ENCODE data around the gene LARP1B. TPM values are rescaled to one million over a fixed set of nuclear protein-coding genes. Genes with fewer than 3 reads are reported as not detected.
"Not testable (repeated sequence)": the region's sequence is repeated elsewhere in the genome, so short reads cannot be mapped to it uniquely, and the experiment has no call there.

LARP1B gene
- total RNA-seq, 1 experiment from 2014 or later: 20.7 TPM

DNA sequence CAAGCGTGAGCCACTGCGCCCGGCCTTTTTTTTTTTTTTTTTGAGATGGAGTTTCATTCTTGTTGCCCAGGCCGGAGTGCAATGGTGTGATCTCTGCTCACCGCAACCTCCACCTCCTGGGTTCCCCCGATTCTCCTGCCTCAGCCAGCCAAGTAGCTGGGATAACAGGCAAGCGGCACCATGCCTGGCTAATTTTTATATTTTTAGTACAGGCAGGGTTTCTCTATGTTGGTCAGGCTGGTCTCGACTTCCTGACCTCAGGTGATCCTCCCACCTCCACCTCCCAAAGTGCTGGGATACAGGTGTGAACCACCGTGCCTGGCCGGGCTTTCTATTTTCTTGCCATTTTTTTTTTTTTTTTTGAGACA is 5.3 kb downstream of the LARP1B start:
- DNase-seq; H3K27me3 ChIP-seq (ENCODE audit: control insufficient read depth, insufficient read depth, low read length); H3K4me3 ChIP-seq (ENCODE audit: insufficient read depth, low read depth, low read length); H3K36me3 ChIP-seq (replicated peaks; ENCODE audit: control insufficient read depth, insufficient read depth, low read length): not testable (repeated sequence)

- peak; percentile 56 for DNase-seq
- Histone ChIP-seq H3K4me3 (ENCODE audit: insufficient read depth, low read depth, low read length) (no peak overlapping the region), H3K27me3 (ENCODE audit: control insufficient read depth, insufficient read depth, low read length) (no peaks in the 10 kb centered on the region), H3K36me3 (replicated peaks; ENCODE audit: control insufficient read depth, insufficient read depth, low read length) (no peaks in the 10 kb centered on the region)
These were observed 7.8 kb downstream of the LARP1B start for GRCh38 chr4:128068918-128069317.

DNA sequence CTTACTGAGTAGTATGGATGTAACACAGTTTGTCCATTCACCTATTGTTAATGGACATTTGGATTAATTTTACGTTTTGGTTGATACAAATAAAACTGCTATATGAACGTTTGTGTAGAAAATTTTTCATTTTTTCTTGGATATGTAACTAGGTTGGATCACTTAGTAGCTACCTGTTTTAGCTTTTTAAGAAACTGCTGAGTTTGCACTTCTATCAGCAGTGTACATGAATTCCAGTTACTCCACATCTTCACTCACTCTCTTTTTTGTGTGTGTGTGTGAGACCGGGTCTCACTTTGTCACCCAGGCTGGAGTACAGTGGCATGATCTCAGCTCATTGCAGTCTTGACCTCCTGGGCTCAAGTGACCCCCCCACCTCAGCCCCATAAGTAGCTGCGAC is 15.4 kb downstream of the LARP1B start:
- H3K27me3 ChIP-seq (ENCODE audit: control insufficient read depth, insufficient read depth, low read length): no peaks in the 10 kb centered on the region
- no peak overlapping the region for H3K4me3 ChIP-seq (ENCODE audit: insufficient read depth, low read depth, low read length)
- peaks cover 6% of the 10 kb centered on the region for H3K36me3 ChIP-seq (replicated peaks; ENCODE audit: control insufficient read depth, insufficient read depth, low read length)
- no peak for DNase-seq

GRCh38 chr4:128095293-128095692 is 34.2 kb downstream of the LARP1B start:
- H3K27me3 ChIP-seq (ENCODE audit: control insufficient read depth, insufficient read depth, low read length); DNase-seq; H3K36me3 ChIP-seq (replicated peaks; ENCODE audit: control insufficient read depth, insufficient read depth, low read length); H3K4me3 ChIP-seq (ENCODE audit: insufficient read depth, low read depth, low read length): not testable (repeated sequence)

GRCh38 chr4:128107766-128108165 is 46.7 kb downstream of the LARP1B start:
- H3K27me3 ChIP-seq (ENCODE audit: control insufficient read depth, insufficient read depth, low read length): no peaks in the 10 kb centered on the region
- H3K4me3 ChIP-seq (ENCODE audit: insufficient read depth, low read depth, low read length): no peak overlapping the region
- H3K36me3 ChIP-seq (replicated peaks; ENCODE audit: control insufficient read depth, insufficient read depth, low read length): peaks cover 6% of the 10 kb centered on the region
- DNase-seq: no peak

DNA sequence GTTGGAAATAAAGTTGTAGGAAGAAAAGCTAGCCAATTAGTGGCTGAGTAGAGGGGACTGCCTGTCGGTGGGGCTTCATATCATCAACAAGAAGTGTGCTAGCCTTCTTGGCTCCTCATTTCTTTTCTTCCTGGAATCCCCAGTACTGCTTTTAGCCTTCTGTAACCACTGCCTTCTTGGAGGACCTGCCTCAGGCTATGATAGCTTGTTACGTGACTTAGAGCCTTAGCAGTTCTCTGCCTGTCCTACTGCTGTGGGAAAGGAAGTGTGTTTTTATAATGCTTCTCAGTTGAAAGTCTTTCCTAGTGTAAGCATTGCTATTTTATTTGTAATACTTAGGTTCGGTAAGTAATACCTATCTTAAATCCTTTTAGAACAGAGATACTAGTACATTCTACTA is 61.9 kb downstream of the LARP1B start:
- Histone ChIP-seq H3K36me3 (replicated peaks; ENCODE audit: control insufficient read depth, insufficient read depth, low read length) (no peaks in the 10 kb centered on the region; the same call in 1 of the 2 replicates), H3K4me3 (ENCODE audit: insufficient read depth, low read depth, low read length) (no peak overlapping the region)
- no peak for DNase-seq

DNA sequence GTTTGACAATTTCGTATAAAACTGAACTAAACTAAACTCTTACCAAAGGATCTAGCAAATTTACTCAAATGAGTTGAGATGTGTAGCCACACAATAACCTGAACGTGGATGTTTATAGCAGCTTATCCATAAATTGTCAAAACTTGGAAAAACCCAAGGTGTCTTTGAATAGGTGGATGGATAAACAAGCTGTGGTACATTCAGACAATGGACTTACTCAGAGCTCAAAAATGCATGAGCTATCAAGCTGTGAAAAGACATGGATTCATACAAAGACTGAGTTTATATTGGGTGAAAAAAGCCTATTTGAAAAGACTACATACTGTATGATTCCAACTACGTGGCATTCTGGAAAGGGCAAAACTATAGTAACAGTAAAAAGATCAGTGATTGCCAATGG is 69.5 kb downstream of the LARP1B start:
- Histone ChIP-seq H3K4me3 (ENCODE audit: insufficient read depth, low read depth, low read length) (no peak overlapping the region), H3K36me3 (replicated peaks; ENCODE audit: control insufficient read depth, insufficient read depth, low read length) (no peaks in the 10 kb centered on the region; the same call in 1 of the 2 replicates), H3K27me3 (ENCODE audit: control insufficient read depth, insufficient read depth, low read length) (no peaks in the 10 kb centered on the region)
- no peak for DNase-seq

More for the DNA sequence above, 61.9 kb downstream of the LARP1B start:
- H3K27me3 ChIP-seq (ENCODE audit: control insufficient read depth, insufficient read depth, low read length): no peaks in the 10 kb centered on the region

GRCh38 chr4:128134925-128135324 is 73.8 kb downstream of the LARP1B start:
- no peaks in the 10 kb centered on the region for H3K27me3 ChIP-seq (ENCODE audit: control insufficient read depth, insufficient read depth, low read length)
- no peak overlapping the region for H3K4me3 ChIP-seq (ENCODE audit: insufficient read depth, low read depth, low read length)
- no peak for DNase-seq
- no peaks in the 10 kb centered on the region; the same call in 1 of the 2 replicates for H3K36me3 ChIP-seq (replicated peaks; ENCODE audit: control insufficient read depth, insufficient read depth, low read length)

DNA sequence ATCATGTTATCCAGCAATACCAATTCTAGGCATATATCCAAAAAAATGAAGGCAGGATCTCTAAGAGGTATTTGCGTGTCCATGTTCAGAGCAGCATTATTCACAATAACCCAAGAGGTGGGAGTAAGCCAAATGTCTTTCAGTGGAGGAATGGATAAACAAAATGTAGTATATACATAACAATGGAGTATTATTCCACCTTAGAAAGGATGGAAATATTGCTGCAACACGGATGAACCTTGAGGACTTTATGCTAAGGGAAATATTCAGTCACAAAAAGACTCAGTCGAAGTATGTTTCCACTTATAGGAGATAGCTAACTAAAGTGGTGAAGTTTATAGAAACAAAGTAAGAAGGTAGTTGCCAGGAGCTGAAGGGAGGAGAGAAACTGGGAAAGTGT is 74.3 kb downstream of the LARP1B start:
- no peak for DNase-seq
- Histone ChIP-seq H3K4me3 (ENCODE audit: insufficient read depth, low read depth, low read length) (no peak overlapping the region), H3K36me3 (replicated peaks; ENCODE audit: control insufficient read depth, insufficient read depth, low read length) (no peaks in the 10 kb centered on the region; the same call in 1 of the 2 replicates), H3K27me3 (ENCODE audit: control insufficient read depth, insufficient read depth, low read length) (no peaks in the 10 kb centered on the region)

GRCh38 chr4:128141866-128142265 is 80.8 kb downstream of the LARP1B start:
- no peak for DNase-seq
- no peaks in the 10 kb centered on the region for H3K36me3 ChIP-seq (replicated peaks; ENCODE audit: control insufficient read depth, insufficient read depth, low read length)
- H3K27me3 ChIP-seq (ENCODE audit: control insufficient read depth, insufficient read depth, low read length): no peaks in the 10 kb centered on the region
- no peak overlapping the region for H3K4me3 ChIP-seq (ENCODE audit: insufficient read depth, low read depth, low read length)

DNA sequence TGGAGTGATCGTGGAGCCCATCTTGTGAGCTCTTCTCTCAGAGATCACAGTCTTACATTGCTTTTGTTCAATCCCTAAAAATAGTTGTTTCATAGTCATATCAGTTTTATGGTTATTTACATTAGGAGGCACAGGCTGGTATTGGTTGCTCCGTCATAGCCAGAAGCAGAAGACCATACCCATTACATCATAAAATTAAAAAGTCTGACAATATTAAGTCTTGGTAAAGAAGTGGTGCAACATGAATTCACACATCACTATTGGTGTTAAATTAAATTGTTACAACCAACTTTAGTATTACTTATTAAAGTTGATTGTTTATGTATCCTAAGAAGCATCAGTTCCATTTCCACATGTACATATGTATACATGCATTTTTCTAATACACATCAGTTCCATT is 84.6 kb downstream of the LARP1B start:
- no peak overlapping the region for H3K4me3 ChIP-seq (ENCODE audit: insufficient read depth, low read depth, low read length)
- H3K27me3 ChIP-seq (ENCODE audit: control insufficient read depth, insufficient read depth, low read length): no peaks in the 10 kb centered on the region
- no peaks in the 10 kb centered on the region for H3K36me3 ChIP-seq (replicated peaks; ENCODE audit: control insufficient read depth, insufficient read depth, low read length)
- no peak for DNase-seq

- Histone ChIP-seq H3K27me3 (ENCODE audit: control insufficient read depth, insufficient read depth, low read length) (no peaks in the 10 kb centered on the region), H3K36me3 (replicated peaks; ENCODE audit: control insufficient read depth, insufficient read depth, low read length) (no peaks in the 10 kb centered on the region), H3K4me3 (ENCODE audit: insufficient read depth, low read depth, low read length) (no peak overlapping the region)
- no peak for DNase-seq
These were observed 92.7 kb downstream of the LARP1B start for GRCh38 chr4:128153800-128154199.

GRCh38 chr4:128155231-128155855 is 94.2 kb downstream of the LARP1B start:
- peak; percentile 19 for DNase-seq
- no peaks in the 10 kb centered on the region for H3K27me3 ChIP-seq (ENCODE audit: control insufficient read depth, insufficient read depth, low read length)
- no peak overlapping the region for H3K4me3 ChIP-seq (ENCODE audit: insufficient read depth, low read depth, low read length)
- H3K36me3 ChIP-seq (replicated peaks; ENCODE audit: control insufficient read depth, insufficient read depth, low read length): no peaks in the 10 kb centered on the region

GRCh38 chr4:128155874-128156456 is 94.9 kb downstream of the LARP1B start:
- Histone ChIP-seq H3K4me3 (ENCODE audit: insufficient read depth, low read depth, low read length) (no peak overlapping the region), H3K36me3 (replicated peaks; ENCODE audit: control insufficient read depth, insufficient read depth, low read length) (no peaks in the 10 kb centered on the region), H3K27me3 (ENCODE audit: control insufficient read depth, insufficient read depth, low read length) (no peaks in the 10 kb centered on the region)
- peak; percentile 12 for DNase-seq

GRCh38 chr4:128156472-128156871 is 95.4 kb downstream of the LARP1B start:
- not testable (repeated sequence) for H3K4me3 ChIP-seq (ENCODE audit: insufficient read depth, low read depth, low read length); H3K27me3 ChIP-seq (ENCODE audit: control insufficient read depth, insufficient read depth, low read length); H3K36me3 ChIP-seq (replicated peaks; ENCODE audit: control insufficient read depth, insufficient read depth, low read length); DNase-seq

Data from H7 (cell line).